DOHH2 (cell line): ENCODE results near the gene MACROD2.

Experiments used
- EZH2phosphoT487 ChIP-seq: fragments of 200-600 bp; sonication (generic); IDR thresholded peaks from 2 replicates; pipeline ENCODE4 v1.6.1; 2017; ENCODE audit warnings: borderline replicate concordance, mild to moderate bottlenecking, antibody characterized with exemption, low read length, moderate library complexity, mixed read lengths
- TF ChIP-seq, protein P1 (sequence below): fragments of 200-600 bp; sonication (generic); IDR thresholded peaks from one replicate; pipeline ENCODE4 v1.5.1; 2014; ENCODE audit warnings: antibody characterized with exemption, mild to moderate bottlenecking, low read depth, low read length; ENCODE audit not compliant: poor library complexity, severe bottlenecking

GRCh38 chr20:14890713-14891112 is 895.4 kb downstream of the MACROD2 start:
- TF ChIP-seq, protein P1, sequence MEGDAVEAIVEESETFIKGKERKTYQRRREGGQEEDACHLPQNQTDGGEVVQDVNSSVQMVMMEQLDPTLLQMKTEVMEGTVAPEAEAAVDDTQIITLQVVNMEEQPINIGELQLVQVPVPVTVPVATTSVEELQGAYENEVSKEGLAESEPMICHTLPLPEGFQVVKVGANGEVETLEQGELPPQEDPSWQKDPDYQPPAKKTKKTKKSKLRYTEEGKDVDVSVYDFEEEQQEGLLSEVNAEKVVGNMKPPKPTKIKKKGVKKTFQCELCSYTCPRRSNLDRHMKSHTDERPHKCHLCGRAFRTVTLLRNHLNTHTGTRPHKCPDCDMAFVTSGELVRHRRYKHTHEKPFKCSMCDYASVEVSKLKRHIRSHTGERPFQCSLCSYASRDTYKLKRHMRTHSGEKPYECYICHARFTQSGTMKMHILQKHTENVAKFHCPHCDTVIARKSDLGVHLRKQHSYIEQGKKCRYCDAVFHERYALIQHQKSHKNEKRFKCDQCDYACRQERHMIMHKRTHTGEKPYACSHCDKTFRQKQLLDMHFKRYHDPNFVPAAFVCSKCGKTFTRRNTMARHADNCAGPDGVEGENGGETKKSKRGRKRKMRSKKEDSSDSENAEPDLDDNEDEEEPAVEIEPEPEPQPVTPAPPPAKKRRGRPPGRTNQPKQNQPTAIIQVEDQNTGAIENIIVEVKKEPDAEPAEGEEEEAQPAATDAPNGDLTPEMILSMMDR = no peak
- no peak for TF ChIP-seq EZH2phosphoT487
